OCI-LY3 (cell line): ENCODE results near the gene LRCH1.

Source experiments
- H2AFZ ChIP-seq: fragments of 200-600, 300-600 bp; shearing (Covaris generic); 2 replicates; pipeline ENCODE4 v1.6.0; 2014; ENCODE audit warnings: antibody characterized with exemption, low read depth, low read length
- H3K27ac ChIP-seq: fragments of 200-600, 300-600 bp; sonication (generic); 2 replicates; pipeline ENCODE4 v1.5.1; 2014; ENCODE audit warnings: mild to moderate bottlenecking, low read length, moderate library complexity, mixed read lengths
- H3K27me3 ChIP-seq: fragments of 200-600, 300-600 bp; sonication (generic); 2 replicates; pipeline ENCODE4 v1.6.1; 2014; ENCODE audit warnings: low read depth, low read length, mixed read lengths
- H3K36me3 ChIP-seq: fragments of 200-600, 300-600 bp; sonication (generic); replicated peaks from 2 replicates; pipeline ENCODE3; 2014; ENCODE audit warnings: low read depth, low read length, mixed read lengths
- H3K4me1 ChIP-seq: fragments of 300-600, 200-600 bp; sonication (generic); 2 replicates; pipeline ENCODE4 v1.6.1; 2014; ENCODE audit warnings: low read length, mixed read lengths
- H3K4me2 ChIP-seq: fragments of 200-600, 300-600 bp; sonication (generic); 2 replicates; pipeline ENCODE4 v1.6.1; 2014; ENCODE audit warnings: low read length, mixed read lengths
- H3K4me3 ChIP-seq: fragments of 300-600, 200-600 bp; sonication (generic); 2 replicates; pipeline ENCODE4 v1.5.1; 2014; ENCODE audit warnings: antibody characterized with exemption, mild to moderate bottlenecking, low read length, moderate library complexity
- H3K79me2 ChIP-seq: fragments of 300-600, 200-600 bp; shearing (Covaris generic); 2 replicates; pipeline ENCODE4 v1.6.1; 2014; ENCODE audit warnings: mild to moderate bottlenecking, low read length, mixed read lengths
- H3K9ac ChIP-seq: fragments of 300-600, 200-600 bp; shearing (Covaris generic); 2 replicates; pipeline ENCODE4 v1.6.0; 2014; ENCODE audit warnings: mild to moderate bottlenecking, low read length, moderate library complexity
- H3K9me3 ChIP-seq: fragments of 200-600, 300-600 bp; shearing (Covaris generic); 2 replicates; pipeline ENCODE4 v1.6.1; 2014; ENCODE audit warnings: low read length, mixed read lengths; ENCODE audit not compliant: insufficient read depth
- H4K20me1 ChIP-seq: fragments of 200-600, 300-600 bp; sonication (generic); 2 replicates; pipeline ENCODE4 v1.6.1; 2016; ENCODE audit warnings: low read length, mixed read lengths; ENCODE audit not compliant: insufficient read depth
- CTCF ChIP-seq: fragments of 200-600, 300-600 bp; sonication (generic); IDR thresholded peaks from 2 replicates; pipeline ENCODE4 v1.5.1; 2014; ENCODE audit warnings: antibody characterized with exemption, low read length, low read depth
- EZH2phosphoT487 ChIP-seq: fragments of 200-600 bp; shearing (Covaris generic); IDR thresholded peaks from 2 replicates; pipeline ENCODE4 v1.6.1; 2018; ENCODE audit warnings: antibody characterized with exemption, mixed run types, low read depth

Gene LRCH1

GRCh38 chr13:46782066-46782465, 229.1 kb downstream of the LRCH1 start:
- H3K4me1 ChIP-seq: no peaks in the 10 kb centered on the region
- H4K20me1 ChIP-seq: no peaks in the 10 kb centered on the region
- no peaks in the 10 kb centered on the region for H3K9me3 ChIP-seq
- H3K4me3 ChIP-seq: no peak overlapping the region
- no peak overlapping the region for H3K27ac ChIP-seq
- H3K4me2 ChIP-seq: no peak overlapping the region
- peaks cover 81% of the 10 kb centered on the region for H3K36me3 ChIP-seq
- H3K9ac ChIP-seq: no peak overlapping the region
- H3K79me2 ChIP-seq: no peaks in the 10 kb centered on the region
- H3K27me3 ChIP-seq: no peaks in the 10 kb centered on the region
- TF ChIP-seq CTCF (no peak), EZH2phosphoT487 (no peak)
- H2AFZ ChIP-seq: no peak overlapping the region

- H3K4me2 ChIP-seq: no peak overlapping the region
- H3K27me3 ChIP-seq: no peaks in the 10 kb centered on the region
- H3K4me1 ChIP-seq: no peaks in the 10 kb centered on the region
- H3K4me3 ChIP-seq: no peak overlapping the region
- no peak overlapping the region for H2AFZ ChIP-seq
- TF ChIP-seq CTCF (no peak), EZH2phosphoT487 (no peak)
- no peak overlapping the region for H3K9ac ChIP-seq
- H3K9me3 ChIP-seq: no peaks in the 10 kb centered on the region
- no peaks in the 10 kb centered on the region for H3K79me2 ChIP-seq
- no peaks in the 10 kb centered on the region for H4K20me1 ChIP-seq
- no peak overlapping the region for H3K27ac ChIP-seq
- H3K36me3 ChIP-seq: peaks cover 79% of the 10 kb centered on the region
These were observed 229.7 kb downstream of the LRCH1 start for GRCh38 chr13:46782691-46783090.

DNA sequence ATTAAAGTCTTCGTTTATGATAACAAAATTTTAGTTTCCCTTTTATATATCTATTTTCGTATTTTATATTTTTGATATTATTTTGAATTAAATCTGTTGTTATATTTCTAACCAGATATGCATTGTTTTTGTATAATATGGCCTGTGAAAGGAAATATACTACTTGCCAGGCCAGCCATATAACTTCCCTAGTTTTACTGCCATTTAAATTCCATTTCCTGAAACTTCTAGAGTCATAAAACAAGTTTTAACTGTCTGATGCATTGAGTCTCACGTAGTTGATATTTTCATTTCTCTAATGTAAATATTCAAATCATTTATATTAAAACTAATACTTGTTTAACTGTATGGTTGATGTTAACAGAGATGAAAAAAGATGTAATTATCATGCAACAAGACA, 230.5 kb downstream of the LRCH1 start:
- H4K20me1 ChIP-seq: no peaks in the 10 kb centered on the region
- no peaks in the 10 kb centered on the region for H3K27me3 ChIP-seq
- no peak overlapping the region for H3K9ac ChIP-seq
- no peak overlapping the region for H3K4me3 ChIP-seq
- no peak overlapping the region for H2AFZ ChIP-seq
- no peak overlapping the region for H3K27ac ChIP-seq
- TF ChIP-seq CTCF (no peak), EZH2phosphoT487 (no peak)
- H3K4me2 ChIP-seq: no peak overlapping the region
- peaks cover 80% of the 10 kb centered on the region for H3K36me3 ChIP-seq
- H3K79me2 ChIP-seq: no peaks in the 10 kb centered on the region
- no peaks in the 10 kb centered on the region for H3K9me3 ChIP-seq
- H3K4me1 ChIP-seq: no peaks in the 10 kb centered on the region

- H3K4me3 ChIP-seq: no peak overlapping the region
- peaks cover 21% of the 10 kb centered on the region for H3K4me1 ChIP-seq
- peaks cover 49% of the 10 kb centered on the region for H3K79me2 ChIP-seq
These were observed 242.4 kb downstream of the LRCH1 start for GRCh38 chr13:46795321-46795720.

More at GRCh38 chr13:46795321-46795720, 242.4 kb downstream of the LRCH1 start:
- no peak for TF ChIP-seq EZH2phosphoT487
- no peak for TF ChIP-seq CTCF
- H3K36me3 ChIP-seq: peaks cover 22% of the 10 kb centered on the region
- H3K27me3 ChIP-seq: no peaks in the 10 kb centered on the region
- H4K20me1 ChIP-seq: no peaks in the 10 kb centered on the region
- H3K9ac ChIP-seq: 0 out of 2 replicates have a peak overlapping the region, but pooled peaks have one; percentile 98
- H2AFZ ChIP-seq: no peak overlapping the region
- no peaks in the 10 kb centered on the region for H3K9me3 ChIP-seq
- peak overlapping the region; percentile 71 for H3K4me2 ChIP-seq
- H3K27ac ChIP-seq: no peak overlapping the region
